ENCODE measurements around the gene NAPSA. TPM values are rescaled to one million over a fixed set of nuclear protein-coding genes. Genes with fewer than 3 reads are reported as not detected.

The NAPSA gene
- total and polyA plus RNA-seq, 2 donors (not counting 3 experiments of a cell fraction or from before 2014, with no cell fraction given) = 0.19 TPM; not detected in 1

DNA sequence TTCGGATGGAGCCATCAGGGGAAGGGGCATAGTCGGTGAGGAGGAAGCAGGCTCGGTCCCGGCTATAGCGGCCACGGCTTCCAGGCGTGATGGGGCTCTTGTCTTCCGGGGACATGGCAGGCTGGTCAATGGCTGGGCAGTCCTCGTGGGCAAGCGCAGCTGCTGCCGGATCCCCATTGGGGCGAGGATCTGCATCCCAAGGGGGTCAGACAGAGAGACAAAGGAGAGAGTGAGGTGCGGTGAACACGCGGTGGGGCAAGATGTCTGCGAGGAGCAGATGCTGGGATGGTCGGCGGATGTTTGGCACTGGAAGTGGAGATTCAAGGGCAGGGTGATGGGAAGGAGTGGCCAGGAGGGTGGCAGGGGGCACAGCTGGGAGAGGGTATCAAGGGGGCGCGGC is 44.8 kb downstream of the NAPSA start:
- BruUV-seq (replicated peaks) = no TSS peak
- Histone ChIP-seq H3K27me3 (ENCODE audit: control insufficient read depth in 2 of 2, insufficient read depth in 2 of 2, low read length in 2 of 2) (peaks cover 5 to 6% of the 10 kb centered on the region in 2 experiments), H3K4me1 (ENCODE audit: control insufficient read depth, extremely low read depth, insufficient read depth, low read length) (no peaks in the 10 kb centered on the region), H4K20me1 (replicated peaks; ENCODE audit: control insufficient read depth, extremely low read depth, insufficient read depth, low read length) (no peaks in the 10 kb centered on the region), H3K36me3 (ENCODE audit: control insufficient read depth in 2 of 2, extremely low read depth in 1 of 2, insufficient read depth in 2 of 2, low read length in 2 of 2) (no peaks in the 10 kb centered on the region), H3K9ac (replicated peaks; ENCODE audit: extremely low read depth, insufficient read depth, low read length) (no peak overlapping the region), H2AFZ (ENCODE audit: low read depth, low read length) (no peak overlapping the region), H3K4me2 (ENCODE audit: insufficient read depth, low read length) (no peak overlapping the region), H3K79me2 (ENCODE audit: control insufficient read depth, insufficient read depth, low read length) (no peaks in the 10 kb centered on the region), H3K9me3 (replicated peaks; ENCODE audit: control insufficient read depth, insufficient read depth, low read length) (no peaks in the 10 kb centered on the region), H3K27ac (ENCODE audit: insufficient read depth, low read depth, low read length) (no peak overlapping the region), H3K4me3 (replicated peaks in 1 of 3; ENCODE audit: insufficient read depth in 1 of 3, low read depth in 1 of 3, low read length in 3 of 3) (no peak overlapping the region), H3K9me1 (replicated peaks; ENCODE audit: control insufficient read depth, extremely low read depth, insufficient read depth, low read length) (no peaks in the 10 kb centered on the region)
- TF ChIP-seq, protein P1, sequence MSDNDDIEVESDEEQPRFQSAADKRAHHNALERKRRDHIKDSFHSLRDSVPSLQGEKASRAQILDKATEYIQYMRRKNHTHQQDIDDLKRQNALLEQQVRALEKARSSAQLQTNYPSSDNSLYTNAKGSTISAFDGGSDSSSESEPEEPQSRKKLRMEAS (IDR thresholded peaks at IDR 0.05; ENCODE audit: insufficient read depth, insufficient read length) = no peak
- no peak for TF ChIP-seq POLR2A (IDR thresholded peaks at IDR 0.05; ENCODE audit: low read depth, low read length)
- no peak for TF ChIP-seq FOS (IDR thresholded peaks at IDR 0.05; ENCODE audit: borderline replicate concordance, insufficient read depth, low read length)
- TF ChIP-seq POLR2AphosphoS5 (IDR thresholded peaks at IDR 0.05; ENCODE audit: insufficient read depth, low read depth, low read length) = no peak
- no peak for TF ChIP-seq JUN (IDR thresholded peaks at IDR 0.05; ENCODE audit: borderline replicate concordance, insufficient read depth, insufficient read length, low read depth)
- no peak for TF ChIP-seq EZH2 (IDR thresholded peaks at IDR 0.05; ENCODE audit: borderline replicate concordance, low read depth, low read length, severe bottlenecking)
- no peak for TF ChIP-seq GATA2 (IDR thresholded peaks at IDR 0.05; ENCODE audit: insufficient read depth, insufficient read length, low read depth, low read length)
- no peak for TF ChIP-seq MYC (IDR thresholded peaks at IDR 0.05; ENCODE audit: low read depth, low read length)
- TF ChIP-seq, protein P2, sequence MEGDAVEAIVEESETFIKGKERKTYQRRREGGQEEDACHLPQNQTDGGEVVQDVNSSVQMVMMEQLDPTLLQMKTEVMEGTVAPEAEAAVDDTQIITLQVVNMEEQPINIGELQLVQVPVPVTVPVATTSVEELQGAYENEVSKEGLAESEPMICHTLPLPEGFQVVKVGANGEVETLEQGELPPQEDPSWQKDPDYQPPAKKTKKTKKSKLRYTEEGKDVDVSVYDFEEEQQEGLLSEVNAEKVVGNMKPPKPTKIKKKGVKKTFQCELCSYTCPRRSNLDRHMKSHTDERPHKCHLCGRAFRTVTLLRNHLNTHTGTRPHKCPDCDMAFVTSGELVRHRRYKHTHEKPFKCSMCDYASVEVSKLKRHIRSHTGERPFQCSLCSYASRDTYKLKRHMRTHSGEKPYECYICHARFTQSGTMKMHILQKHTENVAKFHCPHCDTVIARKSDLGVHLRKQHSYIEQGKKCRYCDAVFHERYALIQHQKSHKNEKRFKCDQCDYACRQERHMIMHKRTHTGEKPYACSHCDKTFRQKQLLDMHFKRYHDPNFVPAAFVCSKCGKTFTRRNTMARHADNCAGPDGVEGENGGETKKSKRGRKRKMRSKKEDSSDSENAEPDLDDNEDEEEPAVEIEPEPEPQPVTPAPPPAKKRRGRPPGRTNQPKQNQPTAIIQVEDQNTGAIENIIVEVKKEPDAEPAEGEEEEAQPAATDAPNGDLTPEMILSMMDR (IDR thresholded peaks at IDR 0.05; ENCODE audit: extremely low read depth in 1 of 2, insufficient read depth in 1 of 2, low read depth in 1 of 2, low read length in 2 of 2) = no peak
- DNase-seq (ENCODE audit: low read depth, low spot score) (no peak), FAIRE-seq (no peak)
- intact Hi-C loops (cut with micrococcal nuclease) = no loop called here
- ChIA-PET CTCF (no interaction called here), POLR2A (no interaction called here)
- dilution Hi-C loops (cut with MboI; ENCODE audit: extremely low pct_ligation_motif_present, low sequenced_read_pairs) = no loop called here

Data from endothelial cell of umbilical vein (primary cell).